CD4-positive, alpha-beta T cell treated with Interleukin-21 for 1 hour (primary cell): ENCODE results near the gene IGF1R.
"Not testable (repeated sequence)": the region's sequence is repeated elsewhere in the genome, so short reads cannot be mapped to it uniquely, and the experiment has no call there.

Experiments used
- DNase-seq: peaks from one replicate; pipeline ENCODE4 v3.0.0-alpha.2; 2020

The IGF1R gene

GRCh38 chr15:98954411-98954810 is 306.1 kb downstream of the IGF1R start:
- no peak for DNase-seq

GRCh38 chr15:98955331-98955730 is 307.0 kb downstream of the IGF1R start:
- DNase-seq, result no peak

GRCh38 chr15:98955961-98956723 is 307.8 kb downstream of the IGF1R start:
- DNase-seq, result no peak

- DNase-seq, result no peak
These were observed 308.6 kb downstream of the IGF1R start for GRCh38 chr15:98956796-98957553.

- DNase-seq, result no peak
These were observed 309.3 kb downstream of the IGF1R start for GRCh38 chr15:98957655-98958054.

GRCh38 chr15:98958076-98958475 is 309.7 kb downstream of the IGF1R start:
- no peak for DNase-seq

GRCh38 chr15:98958918-98959639 is 310.7 kb downstream of the IGF1R start:
- no peak for DNase-seq

GRCh38 chr15:98959640-98960007 is 311.3 kb downstream of the IGF1R start:
- no peak for DNase-seq

- DNase-seq, result no peak
These were observed 312.3 kb downstream of the IGF1R start for GRCh38 chr15:98960555-98961050.

- DNase-seq, result no peak
These were observed 315.1 kb downstream of the IGF1R start for GRCh38 chr15:98963444-98963843.

GRCh38 chr15:98964466-98965133 is 316.3 kb downstream of the IGF1R start:
- no peak for DNase-seq

- not testable (repeated sequence) for DNase-seq
These were observed 316.8 kb downstream of the IGF1R start for GRCh38 chr15:98965134-98965491.

GRCh38 chr15:98965597-98965996 is 317.3 kb downstream of the IGF1R start:
- no peak for DNase-seq

- no peak for DNase-seq
These were observed 317.9 kb downstream of the IGF1R start for GRCh38 chr15:98966091-98966787.

GRCh38 chr15:98967096-98967495 is 318.8 kb downstream of the IGF1R start:
- DNase-seq, result no peak

GRCh38 chr15:98967916-98968315 is 319.6 kb downstream of the IGF1R start:
- DNase-seq, result no peak

- no peak for DNase-seq
These were observed 320.2 kb downstream of the IGF1R start for GRCh38 chr15:98968576-98968975.

- DNase-seq, result no peak
These were observed 320.9 kb downstream of the IGF1R start for GRCh38 chr15:98969126-98969735.

- no peak for DNase-seq
These were observed 322.5 kb downstream of the IGF1R start for GRCh38 chr15:98970799-98971198.

- DNase-seq, result no peak
These were observed 328.2 kb downstream of the IGF1R start for GRCh38 chr15:98976500-98976899.

- no peak for DNase-seq
These were observed 329.1 kb downstream of the IGF1R start for GRCh38 chr15:98977441-98977840.

- DNase-seq, result no peak
These were observed 329.8 kb downstream of the IGF1R start for GRCh38 chr15:98978153-98978552.
